ENCODE measurements around the gene TVP23A.
"Not testable (repeated sequence)": the region's sequence is repeated elsewhere in the genome, so short reads cannot be mapped to it uniquely, and the experiment has no call there.

TVP23A gene

DNA sequence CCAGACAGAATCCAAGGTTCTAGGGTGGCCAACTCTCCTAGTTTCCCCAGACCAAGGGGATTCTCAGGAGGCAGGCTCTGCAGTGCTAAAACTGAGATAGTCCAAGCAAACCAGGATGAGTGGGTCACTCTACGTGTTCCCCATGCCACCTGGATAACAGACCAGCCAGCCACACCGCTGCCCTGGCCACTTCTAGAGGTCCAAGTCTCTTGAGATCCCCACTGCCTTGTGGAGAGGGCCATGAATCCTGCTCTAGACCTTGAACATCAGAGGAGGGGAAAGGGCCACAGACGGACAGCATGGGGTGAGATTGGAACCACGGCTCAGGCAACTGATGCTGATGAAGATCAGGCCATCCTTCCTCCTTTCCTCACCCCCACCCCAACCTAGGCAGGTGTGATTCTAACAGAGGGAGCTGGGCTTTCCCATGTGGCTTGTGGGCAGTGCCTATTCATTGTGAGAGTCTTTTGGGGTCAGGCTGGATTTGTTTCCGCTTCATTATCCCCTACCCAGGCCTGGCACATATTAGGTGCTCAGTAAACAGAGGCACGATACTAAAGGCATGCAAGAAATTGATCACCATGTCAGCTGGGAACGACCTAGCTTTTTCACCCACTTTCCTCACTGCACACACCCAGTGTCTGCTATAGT is 16.8 kb upstream of the TVP23A start:
- peak; percentile 83 for DNase-seq (ENCODE audit: low spot score)

DNA sequence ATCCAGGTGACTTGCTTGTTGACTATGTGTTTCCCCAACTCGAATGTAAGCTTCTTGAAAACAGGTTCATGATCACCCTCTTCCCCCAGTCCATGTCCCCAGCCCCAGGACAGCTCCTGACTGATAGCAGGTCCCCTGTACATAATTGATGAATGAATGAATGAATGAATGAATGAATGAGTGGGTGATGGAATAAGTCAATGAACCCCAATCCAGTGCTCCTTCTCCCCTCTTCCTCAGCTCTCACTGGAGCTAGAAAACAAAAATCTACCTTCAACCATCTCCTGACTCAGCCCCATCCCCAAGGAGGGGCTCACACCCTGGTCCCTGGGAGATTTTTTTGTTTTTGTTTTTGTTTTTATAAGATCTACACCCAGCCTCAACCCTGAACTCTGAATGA is 16.2 kb upstream of the TVP23A start:
- no peak for DNase-seq (ENCODE audit: low spot score)

DNA sequence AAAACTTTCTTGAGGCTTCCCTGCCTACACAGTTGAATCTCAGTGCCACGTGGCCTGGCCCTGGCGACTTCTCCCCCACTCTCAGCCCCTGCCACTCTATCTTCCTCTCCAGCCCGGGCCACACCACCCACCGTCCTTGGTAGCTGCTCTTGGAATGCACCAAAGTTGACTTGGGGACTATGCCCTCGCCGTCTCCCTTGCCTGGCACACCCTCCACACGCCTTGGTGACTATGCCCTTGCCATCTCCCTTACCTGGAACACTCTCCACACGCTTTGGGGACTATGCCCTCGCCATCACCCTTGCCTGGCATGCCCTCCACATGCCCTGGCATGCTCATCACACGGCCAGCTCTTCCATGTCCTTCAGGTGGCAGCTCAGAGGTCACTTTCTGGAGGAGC is 15.5 kb upstream of the TVP23A start:
- no peak for DNase-seq (ENCODE audit: low spot score)

DNA sequence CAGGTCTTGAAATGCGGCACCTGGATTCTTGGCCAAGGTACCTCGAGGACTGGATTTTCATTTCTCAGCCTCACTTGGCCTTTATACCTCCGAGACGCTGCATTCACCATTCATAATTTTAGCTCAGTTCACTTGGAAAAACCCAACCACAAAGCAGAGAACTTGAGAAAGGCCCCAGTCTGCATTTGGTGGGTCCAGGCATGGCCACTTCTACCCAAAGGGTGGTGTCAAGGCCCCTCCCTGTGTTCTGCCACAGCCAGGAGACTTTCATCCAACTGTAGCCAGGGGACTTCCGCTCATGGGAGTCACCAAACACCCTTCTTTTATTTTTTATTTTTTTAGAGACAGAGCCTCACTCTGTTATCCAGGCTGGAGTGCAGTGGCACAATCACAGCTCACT is 14.7 kb upstream of the TVP23A start:
- no peak for DNase-seq (ENCODE audit: low spot score)

DNA sequence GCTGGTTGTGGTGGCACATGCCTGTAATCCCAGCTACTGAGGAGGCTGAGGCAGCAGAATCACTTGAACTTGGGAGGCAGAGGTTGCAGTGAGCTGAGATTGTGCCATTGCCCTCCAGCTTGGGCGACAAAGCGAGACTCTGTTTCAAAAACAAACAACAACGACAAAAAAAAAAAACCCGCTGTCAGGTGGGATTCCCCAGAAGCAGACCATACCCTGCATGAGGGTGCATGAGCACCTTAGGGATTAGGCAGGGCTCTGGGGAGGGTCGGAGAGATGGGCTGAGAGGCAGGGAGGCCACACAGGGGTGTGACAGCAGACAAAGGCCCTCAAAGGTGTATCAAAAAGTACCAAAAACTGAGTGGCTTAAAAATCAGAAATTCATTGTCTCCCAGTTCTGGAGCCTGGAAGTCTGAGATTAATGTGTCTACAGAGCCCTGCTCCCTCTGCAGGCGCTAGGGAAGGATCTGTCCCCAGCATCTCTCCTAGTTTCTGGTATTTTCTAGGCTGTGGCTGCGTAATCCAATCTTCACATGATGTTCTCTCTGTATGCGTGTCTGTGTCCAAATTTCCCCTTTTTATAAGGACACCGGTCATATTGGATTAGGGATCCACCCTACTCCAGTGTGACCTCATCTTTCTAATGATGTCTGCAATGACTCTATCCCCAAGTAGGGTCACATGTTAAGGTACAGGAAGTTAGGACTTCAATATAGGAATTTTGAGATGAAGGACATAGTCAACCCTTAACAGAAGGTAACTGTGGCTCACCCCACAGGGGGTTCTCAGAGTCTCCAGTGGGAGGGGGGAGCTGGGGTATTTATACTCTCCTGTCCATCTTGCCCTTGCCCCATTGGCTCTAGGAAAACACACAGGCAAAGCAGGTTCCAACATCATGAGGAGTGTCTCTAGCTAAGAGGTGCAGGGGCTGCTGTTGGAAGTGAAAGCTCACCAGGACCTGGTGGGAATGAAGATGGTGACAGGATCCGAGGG is 13.6 kb upstream of the TVP23A start:
- no peak for DNase-seq (ENCODE audit: low spot score)

DNA sequence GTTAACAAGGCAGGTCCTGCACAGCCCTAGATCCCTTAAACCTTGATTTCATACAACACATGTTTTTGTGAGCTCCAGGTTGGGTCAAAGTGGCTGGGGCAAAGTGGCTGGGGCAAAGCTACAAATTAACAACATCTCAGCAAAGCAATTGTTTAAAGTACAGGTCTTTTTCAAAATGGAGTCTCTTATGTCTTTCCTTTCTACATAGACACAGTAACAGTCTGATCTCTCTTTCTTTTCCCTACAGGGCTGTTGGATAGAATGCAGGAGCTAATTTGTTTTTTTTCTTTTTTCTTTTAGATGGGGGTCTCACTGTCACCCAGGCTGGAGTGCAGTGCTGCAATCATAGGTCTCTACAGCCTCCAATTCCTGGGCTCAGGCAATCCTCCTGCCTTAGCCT is 11.6 kb upstream of the TVP23A start:
- not testable (repeated sequence) for DNase-seq (ENCODE audit: low spot score)

DNA sequence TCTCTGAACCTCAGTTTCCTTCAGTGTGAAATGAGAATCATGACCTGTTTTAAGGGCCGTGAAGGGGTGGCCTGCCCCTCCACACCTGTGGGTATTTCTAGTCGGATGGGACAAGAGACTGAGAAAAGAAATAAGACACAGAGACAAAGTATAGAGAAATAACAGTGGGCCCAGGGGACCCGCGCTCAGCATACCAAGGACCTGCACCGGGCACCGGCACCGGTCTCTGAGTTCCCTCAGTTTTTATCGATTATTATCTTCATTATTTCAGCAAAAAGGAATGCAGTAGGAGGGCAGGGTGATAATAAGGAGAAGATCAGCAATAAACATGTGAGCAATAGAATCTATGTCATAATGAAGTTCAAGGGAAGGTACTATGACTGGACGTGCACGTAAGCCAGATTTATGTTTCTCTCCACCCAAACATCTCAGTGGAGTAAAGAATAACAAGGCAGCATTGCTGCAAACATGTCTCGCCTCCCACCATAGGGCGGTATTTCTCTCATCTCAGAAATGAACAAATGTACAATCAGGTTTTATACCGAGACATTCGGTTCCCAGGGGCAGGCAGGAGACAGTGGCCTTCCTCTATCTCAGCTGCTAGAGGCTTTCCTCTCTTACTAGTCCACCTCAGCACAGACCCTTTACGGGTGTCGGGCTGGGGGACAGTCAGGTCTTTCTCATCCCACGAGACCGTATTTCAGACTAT is 10.9 kb upstream of the TVP23A start:
- DNase-seq (ENCODE audit: low spot score) = not testable (repeated sequence)

DNA sequence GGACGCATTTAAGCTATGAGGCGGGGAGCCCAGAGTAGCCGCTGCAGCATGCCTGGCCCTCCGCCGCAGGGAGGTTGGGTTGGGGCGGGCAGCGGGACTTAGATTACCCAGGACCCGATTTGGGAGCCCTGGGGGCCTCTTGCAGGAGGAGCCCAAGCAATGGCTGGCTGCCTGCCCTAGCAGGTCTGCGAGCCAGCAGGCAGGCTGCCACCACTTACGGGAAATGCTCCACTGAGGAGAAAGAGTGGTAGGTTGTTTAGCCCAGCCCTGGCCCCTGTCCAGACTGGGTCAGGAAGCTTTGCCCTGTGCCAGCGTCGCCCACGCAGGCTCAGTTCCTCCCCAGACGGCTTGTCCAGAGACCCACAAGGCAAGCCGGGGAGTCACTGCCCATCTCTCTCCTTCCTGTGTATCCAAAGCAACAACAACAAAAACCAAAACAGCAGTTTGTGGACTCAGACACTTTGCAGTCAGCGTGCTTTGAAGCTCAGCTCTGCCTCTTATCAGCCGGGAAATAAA is 10.3 kb upstream of the TVP23A start:
- DNase-seq (ENCODE audit: low spot score) = no peak

DNA sequence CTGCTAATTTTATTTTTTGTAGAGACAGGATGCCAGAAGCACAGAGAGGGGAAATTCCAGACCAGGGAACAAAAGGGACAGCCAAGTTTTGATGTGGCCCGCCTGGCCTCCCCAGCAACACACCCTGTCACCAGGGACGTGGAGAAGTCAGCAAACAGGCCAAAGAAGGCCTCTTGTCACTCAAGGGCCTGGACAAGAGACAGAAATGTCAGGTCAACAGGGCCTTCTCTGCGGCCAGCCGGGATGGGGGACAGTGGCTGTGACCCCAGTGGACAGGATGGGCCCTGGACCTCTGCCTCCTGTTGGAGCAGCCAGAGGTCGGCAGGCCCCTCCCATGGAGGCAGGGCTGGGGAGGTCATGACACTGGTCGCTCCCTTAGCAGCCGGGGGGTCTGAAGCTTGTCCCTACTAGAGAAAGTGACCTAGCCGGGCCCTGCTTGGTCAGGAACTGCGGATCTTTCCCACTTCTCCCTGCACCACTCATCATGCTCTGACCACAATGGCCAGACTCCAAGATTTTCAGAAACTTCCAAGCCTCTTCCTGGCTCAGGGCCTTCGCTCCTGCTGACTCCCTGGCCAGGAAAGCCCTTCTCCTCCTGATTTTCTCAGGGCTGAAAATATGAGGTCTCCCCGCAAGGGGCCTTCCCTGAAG is 9.2 kb upstream of the TVP23A start:
- no peak for DNase-seq (ENCODE audit: low spot score)

DNA sequence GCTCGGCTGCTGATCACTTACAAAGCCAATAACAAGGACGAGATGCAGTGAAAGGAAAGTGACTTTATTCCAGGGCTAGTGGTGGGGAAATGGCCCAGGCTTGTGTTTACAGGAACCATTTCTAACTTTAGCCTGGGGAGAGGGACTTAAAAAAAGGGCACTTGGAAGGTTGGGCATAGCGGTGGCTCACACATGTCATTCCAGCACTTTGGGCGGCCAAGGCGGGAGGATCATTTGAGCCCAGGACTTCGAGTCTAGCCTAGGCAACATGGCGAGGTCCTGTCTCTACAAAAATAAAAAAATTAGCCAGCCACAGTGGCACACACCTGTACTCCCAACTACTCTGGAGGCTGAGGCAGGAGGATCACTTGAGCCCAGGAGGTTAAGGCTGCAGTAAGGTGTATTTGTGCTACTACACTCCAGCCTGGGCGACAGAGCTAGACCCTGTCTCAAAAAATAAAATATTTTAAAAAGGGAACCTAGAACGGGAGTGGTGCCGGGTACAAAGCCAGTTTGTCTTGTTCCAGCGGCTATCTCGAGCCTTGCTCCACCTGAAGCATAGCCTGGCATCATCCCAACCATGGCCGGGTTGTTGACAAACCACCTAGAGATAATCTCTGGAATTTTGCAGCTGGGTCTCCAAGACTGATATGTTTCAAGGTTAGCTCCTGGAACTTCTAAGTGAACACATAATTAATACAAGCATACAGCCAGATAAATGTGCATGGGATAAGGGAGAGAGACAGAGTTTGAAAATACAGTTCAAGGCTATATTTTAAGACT is 5.7 kb upstream of the TVP23A start:
- no peak for DNase-seq (ENCODE audit: low spot score)

DNA sequence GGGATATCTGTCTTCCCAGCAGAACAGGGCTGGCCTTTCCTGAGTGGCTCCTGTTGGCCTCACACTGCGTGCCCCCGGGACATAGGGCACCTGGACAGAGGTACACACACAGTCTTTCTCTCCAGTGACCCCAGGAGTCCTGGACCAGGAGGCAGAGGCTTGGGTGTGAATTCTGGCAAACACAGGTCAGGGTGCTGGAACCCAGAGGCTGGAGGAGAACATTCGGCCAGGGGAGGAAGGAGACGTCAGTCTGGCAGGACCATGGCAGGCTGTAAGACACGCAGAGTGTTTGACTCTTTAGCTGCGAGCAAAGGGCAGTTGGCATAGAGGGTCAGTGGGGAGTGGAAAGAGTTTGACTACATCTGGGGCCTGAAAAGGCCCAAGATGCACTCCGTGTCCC is 4.1 kb upstream of the TVP23A start:
- DNase-seq (ENCODE audit: low spot score) = no peak

DNA sequence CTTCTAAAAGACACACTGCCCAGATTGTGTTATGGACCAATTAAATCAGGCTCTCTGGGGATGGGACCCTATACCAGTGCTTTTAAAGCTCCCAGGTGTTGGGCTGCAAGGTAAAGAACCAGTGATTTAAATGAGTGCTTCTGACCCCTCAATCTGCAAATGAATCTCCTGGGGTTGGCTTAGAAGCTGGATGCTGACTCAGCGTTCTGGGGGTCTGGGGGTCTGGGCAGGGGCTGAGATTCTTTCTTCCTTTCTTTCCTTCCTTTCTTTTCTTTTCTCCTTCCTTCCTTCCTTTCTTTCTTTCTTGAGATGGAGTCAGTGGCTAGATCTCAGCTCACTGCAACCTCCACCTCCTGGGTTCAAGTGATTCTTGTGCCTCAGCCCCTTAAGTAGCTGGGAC is 2.0 kb upstream of the TVP23A start:
- DNase-seq (ENCODE audit: low spot score) = no peak

DNA sequence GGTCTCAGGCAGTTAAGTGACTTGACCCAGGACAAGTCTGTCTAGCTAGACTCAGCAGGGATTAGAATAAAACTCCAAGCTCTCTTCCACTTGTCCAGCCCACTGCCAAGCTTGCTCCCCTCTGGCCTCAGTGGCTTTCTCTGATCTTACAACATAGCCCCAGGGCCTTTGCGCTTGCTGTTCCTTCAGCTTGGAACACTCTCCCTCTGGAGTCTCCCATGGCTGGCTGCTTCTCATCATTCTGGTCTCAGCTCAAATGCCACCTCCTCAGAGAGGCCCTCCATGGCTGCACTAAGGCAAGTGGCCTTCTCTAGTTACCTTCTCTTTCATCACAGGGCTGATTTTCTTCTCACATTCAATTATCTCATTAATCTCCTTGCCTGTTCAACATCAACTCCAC is 1.1 kb downstream of the TVP23A start:
- no peak for DNase-seq (ENCODE audit: low spot score)

DNA sequence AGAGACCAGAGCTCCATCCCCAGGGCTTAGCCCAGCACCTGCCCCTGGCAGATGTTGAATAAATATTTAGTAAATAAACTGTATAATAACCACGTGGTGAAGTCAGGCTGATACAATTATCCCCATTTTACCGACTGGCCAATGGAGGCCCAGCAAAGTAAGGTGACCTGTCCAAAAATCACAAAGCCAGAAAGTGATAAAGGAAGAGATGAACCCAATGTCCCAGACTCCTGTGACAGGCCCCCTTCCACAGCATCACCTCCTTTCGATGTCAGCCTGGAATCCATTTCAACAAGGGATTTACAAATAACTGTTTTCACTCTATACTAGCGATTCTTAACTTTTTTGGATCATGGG is 5.5 kb downstream of the TVP23A start:
- no peak for DNase-seq (ENCODE audit: low spot score)

DNA sequence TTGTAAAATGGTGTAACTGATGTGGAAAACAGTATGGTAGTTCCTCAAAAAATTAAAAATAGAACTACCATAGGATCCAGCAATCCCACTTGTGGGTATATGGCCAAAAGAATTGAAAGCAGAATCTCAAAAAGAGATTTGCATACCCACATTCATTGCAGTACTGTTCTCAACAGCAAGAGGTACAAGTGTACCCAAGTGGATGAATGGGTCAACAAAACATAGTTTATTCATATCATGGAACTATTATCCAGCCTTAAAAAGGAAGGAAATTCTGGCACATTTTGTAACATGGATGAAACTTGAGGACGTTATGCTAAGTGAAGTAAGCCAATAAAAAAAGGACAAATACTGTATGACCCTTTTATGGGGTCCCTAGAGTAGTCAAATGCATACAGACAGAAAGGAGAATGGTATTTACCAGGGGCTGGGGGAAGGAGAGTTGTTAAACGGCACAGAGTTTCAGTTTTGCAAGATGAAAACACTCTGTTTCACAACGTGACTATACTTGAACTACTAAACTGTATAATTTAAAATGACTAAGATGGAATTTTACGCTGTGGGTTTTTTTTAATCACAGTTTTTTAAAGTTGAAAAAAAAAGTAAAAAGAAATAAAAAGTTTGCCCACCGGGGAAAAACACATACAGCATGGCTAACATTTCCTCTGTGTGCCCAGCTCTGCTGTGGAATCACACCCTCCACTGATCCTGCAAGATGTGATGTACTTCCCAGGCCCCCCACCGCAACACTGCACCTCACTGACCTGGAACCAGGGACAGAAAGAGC is 6.1 kb downstream of the TVP23A start:
- DNase-seq (ENCODE audit: low spot score) = peak; percentile 69

DNA sequence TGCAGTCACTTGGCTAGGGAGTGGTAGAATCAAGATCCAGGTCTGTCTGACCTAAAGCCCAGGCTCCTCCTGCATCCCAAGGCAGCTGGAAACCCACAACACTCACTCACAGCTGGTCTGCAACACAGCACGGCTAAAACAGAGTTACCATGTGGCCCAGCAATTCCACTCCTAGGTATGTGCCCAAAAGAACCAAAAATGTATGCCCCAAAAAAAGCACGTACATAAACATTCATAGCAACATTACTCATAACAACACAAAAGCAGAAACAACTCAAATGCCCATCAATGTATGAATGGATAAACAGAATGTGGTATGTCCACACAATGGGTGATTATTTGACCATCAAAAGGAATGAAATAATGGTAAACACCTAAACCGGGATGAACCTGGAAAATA is 8.9 kb downstream of the TVP23A start:
- DNase-seq (ENCODE audit: low spot score) = no peak

DNA sequence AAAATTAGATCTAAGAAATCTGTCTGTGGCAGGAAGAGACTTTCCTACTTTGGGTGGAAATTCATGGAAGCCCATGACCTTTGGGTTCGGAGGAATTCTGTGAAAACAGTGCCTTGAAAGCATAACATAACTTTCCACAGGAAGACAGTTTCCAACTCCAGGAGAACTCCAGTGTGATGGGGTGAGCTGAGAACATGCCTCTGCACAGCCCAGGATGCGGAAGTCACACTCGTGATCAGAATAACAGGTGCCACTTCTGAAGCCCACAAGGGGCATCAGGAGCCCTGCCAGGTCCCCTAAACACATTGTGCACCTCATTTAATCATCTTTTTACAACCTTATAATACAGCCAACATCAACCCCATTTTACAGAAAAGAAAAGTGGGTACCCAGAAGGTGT is 9.7 kb downstream of the TVP23A start:
- no peak for DNase-seq (ENCODE audit: low spot score)

DNA sequence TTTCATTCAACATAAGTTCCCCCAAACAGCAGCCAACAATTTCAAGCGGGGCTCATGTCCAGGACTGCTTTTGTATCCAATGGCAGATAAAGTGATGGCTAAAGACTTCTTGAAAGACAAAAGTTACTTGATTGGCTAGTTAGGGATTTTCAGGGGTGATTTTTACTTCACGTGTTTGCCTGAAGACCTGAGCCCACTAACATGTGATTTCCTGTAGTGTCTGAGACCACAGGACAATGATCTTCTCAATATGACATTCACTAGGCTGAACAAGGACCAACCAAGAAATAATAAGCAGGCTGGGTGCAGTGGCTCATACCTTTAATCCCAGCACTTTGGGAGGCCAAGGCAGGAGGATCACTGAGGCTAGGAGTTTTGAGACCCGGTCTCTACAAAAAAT is 10.4 kb downstream of the TVP23A start:
- DNase-seq (ENCODE audit: low spot score) = no peak

DNA sequence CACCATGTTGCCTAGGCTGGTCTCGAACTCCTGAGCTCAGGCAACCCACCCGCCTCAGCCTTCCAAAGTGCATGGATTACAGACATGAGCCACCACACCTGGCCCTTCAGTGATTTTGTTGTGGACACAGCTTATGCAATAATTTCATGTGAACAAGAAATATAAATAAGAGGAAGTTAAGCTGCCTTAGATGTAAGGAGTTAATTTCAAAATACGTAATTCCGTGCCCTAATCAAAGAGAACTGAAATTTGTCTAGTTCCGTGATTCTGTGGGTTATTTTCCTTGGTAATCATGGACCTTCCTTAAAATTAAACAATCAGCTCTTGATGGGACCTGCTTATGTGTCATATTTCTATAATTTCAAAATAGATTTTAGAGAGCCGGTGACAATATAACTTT is 11.9 kb downstream of the TVP23A start:
- no peak for DNase-seq (ENCODE audit: low spot score)

DNA sequence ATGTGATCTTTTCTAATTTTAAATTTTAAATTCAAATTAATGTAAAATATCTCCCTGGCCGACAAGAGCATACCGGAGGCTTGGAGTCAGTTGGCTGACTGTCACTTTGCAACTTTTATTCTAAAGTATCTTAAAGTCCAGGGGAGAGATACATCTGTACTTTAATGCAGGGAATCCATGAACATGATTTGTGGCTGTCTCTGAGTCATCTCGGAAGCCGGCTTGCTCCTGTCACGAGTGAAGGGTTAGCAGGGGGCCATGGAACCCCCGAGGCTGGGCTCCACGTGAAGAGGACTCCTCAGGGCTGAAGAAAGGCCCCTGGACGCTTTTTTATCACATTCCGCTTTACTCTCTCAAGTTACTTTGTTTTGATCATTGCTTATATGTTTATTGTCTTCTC is 13.3 kb downstream of the TVP23A start:
- DNase-seq (ENCODE audit: low spot score) = no peak

DNA sequence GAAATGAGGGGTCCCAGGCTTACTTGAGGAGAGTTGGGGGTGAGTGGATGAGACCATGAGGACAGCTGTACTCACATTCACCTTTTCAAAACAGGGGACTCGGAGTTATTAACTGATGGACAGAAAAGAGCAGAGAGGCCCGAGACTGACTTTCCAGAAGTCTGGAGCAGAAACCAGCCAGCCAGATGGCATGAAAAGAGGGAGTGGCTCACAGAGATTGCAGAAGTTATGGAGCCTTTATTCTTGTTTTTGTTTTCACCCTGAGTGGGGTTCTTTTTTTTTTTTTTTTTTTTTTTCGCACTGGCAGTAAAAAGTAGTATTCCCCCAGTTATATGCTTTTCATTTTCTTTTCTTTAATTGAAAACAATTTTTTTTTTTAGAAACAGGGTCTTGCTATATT is 18.9 kb downstream of the TVP23A start:
- no peak for DNase-seq (ENCODE audit: low spot score)
